D721Med (cell line): Measurements from ENCODE around the gene COPS3.
A peak's percentile ranks its signal among the peaks of the same experiment; 100 is the strongest.

Experiments used
- DNase-seq: peaks from one replicate; pipeline ENCODE4 v3.0.0; 2011; ENCODE audit warnings: low spot score; ENCODE audit not compliant: insufficient read length
- FAIRE-seq: peaks from 2 replicates; lab custom pipeline; 2011; peaks lifted over from hg19 to GRCh38; lab: Jason Lieb, UNC
- TF ChIP-seq, protein P1 (sequence below): IDR thresholded peaks from 2 replicates; pipeline ENCODE4 v1.5.1; 2012; ENCODE audit warnings: mild to moderate bottlenecking, control low read depth; ENCODE audit not compliant: insufficient read depth; ENCODE audit errors: missing control alignments

The COPS3 gene

DNA sequence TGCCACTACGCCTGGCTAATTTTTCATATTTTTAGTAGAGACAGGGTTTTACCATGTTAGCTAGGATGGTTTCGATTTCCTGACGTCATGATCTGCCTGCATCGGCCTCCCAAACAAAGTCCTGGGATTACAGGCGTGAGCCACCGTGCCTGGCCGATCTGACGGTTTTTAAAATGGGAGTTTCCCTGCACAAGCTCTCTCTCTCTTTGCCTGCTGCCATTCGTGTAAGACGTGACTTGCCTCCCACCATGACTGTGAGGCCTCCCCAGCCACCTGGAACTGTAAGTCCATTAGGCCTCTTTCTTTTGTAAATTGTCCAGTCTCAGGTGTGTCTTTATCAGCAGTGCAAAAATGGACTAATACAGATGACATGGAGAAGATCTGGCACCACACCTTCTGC, 39.4 kb downstream of the COPS3 start:
- DNase-seq (no peak), FAIRE-seq (no peak)
- TF ChIP-seq, protein P1, sequence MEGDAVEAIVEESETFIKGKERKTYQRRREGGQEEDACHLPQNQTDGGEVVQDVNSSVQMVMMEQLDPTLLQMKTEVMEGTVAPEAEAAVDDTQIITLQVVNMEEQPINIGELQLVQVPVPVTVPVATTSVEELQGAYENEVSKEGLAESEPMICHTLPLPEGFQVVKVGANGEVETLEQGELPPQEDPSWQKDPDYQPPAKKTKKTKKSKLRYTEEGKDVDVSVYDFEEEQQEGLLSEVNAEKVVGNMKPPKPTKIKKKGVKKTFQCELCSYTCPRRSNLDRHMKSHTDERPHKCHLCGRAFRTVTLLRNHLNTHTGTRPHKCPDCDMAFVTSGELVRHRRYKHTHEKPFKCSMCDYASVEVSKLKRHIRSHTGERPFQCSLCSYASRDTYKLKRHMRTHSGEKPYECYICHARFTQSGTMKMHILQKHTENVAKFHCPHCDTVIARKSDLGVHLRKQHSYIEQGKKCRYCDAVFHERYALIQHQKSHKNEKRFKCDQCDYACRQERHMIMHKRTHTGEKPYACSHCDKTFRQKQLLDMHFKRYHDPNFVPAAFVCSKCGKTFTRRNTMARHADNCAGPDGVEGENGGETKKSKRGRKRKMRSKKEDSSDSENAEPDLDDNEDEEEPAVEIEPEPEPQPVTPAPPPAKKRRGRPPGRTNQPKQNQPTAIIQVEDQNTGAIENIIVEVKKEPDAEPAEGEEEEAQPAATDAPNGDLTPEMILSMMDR, result no peak

DNA sequence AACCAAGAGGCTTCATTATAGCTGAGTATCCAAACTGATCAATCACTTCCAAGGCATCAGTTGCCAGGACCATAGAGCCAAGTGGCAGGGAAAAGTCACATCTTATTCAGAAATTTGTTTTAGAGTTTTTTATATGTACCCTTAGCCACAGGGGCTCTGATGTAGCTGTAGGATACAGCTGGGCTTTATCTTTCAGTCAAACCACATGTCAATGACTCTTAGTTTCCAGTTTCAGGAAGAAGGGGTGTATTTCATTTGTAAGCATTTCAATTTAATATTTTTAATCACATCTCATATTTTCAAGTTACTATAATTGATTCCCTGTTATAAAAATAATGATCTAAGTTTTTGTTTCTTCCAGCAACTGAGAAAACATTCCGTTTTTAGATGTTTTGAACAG, 41.2 kb downstream of the COPS3 start:
- DNase-seq (no peak), FAIRE-seq (no peak)
- TF ChIP-seq, protein P1, result no peak

DNA sequence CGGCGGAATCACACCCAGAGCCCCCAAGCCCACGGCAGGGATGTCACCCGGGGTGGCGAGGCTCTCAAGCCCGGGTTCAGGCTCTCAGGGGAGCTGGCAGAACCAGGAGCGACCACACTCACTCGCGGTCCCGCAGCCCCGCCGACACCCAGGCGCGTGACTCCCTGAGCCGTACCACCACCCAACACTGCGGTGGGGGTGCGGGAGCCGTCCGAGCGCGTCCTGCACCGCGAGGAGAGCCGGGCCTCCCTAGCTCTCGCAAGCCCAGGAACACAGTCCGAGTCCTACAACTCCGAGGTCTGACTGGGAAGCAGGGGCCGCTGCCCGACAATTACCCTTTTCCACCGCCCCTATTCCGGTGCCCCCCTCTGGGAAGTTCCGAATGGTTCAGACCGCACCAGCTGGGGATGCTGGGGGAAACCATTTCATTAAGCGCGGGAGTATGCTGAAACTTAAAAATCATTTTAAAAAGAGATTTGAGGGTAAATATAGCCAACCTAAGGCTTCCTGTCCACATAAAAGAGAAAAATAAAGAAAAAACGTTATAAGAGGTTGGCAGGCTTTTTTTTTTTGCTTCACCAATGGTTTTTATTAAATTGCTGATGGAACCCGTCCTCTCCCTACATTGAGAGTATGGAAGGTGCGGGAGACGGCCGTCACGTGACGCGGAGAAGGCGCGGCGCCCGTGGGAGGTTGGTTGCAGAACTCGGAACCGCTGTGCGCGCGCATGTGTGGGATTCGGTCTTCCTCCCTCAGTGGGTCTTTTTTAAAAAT, 43.8 kb downstream of the COPS3 start, which contains the start of gene FLCN:
FLCN (minus strand) TSS at position 143 of the 774 bp plus-strand sequence. CDS start 9,031 bp downstream, outside the sequence.
- DNase-seq (peak; percentile 77), FAIRE-seq (no peak)
- TF ChIP-seq, protein P1, result no peak

DNA sequence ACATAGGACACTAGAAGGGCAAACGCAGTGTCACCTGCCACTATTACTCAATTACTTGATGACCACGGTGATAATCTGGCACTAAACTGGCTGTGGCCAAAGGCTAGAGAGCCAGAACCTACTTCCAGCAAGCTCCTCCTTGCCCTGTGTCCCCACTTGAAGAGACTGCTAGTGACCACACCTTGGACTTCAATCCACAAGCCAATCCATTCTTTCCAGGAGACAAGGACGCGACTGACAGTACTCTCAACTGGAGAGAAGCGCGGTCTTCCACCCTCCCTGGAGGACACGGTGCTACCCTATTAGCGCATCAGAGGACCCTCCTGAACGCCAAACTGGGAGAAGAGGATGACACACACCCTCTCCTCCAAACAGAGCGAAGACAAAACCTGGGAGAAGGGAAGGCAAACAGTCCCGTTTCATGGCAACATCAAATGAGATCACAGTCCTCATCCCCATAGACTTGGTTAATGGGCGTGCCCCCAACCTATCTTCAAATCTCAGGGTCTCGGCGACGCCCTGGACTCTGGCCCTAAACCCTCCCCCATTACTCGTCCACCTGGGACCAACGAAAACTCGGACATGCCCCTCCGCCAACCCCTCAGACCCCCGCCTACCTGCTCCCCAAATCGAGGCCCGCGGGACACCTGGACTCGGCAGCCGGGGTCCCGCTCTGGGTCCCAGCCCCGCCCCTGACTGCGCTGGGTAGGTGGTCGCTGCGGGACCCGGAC, 44.6 kb downstream of the COPS3 start:
- FAIRE-seq (no peak), DNase-seq (no peak)
- TF ChIP-seq, protein P1, result no peak

DNA sequence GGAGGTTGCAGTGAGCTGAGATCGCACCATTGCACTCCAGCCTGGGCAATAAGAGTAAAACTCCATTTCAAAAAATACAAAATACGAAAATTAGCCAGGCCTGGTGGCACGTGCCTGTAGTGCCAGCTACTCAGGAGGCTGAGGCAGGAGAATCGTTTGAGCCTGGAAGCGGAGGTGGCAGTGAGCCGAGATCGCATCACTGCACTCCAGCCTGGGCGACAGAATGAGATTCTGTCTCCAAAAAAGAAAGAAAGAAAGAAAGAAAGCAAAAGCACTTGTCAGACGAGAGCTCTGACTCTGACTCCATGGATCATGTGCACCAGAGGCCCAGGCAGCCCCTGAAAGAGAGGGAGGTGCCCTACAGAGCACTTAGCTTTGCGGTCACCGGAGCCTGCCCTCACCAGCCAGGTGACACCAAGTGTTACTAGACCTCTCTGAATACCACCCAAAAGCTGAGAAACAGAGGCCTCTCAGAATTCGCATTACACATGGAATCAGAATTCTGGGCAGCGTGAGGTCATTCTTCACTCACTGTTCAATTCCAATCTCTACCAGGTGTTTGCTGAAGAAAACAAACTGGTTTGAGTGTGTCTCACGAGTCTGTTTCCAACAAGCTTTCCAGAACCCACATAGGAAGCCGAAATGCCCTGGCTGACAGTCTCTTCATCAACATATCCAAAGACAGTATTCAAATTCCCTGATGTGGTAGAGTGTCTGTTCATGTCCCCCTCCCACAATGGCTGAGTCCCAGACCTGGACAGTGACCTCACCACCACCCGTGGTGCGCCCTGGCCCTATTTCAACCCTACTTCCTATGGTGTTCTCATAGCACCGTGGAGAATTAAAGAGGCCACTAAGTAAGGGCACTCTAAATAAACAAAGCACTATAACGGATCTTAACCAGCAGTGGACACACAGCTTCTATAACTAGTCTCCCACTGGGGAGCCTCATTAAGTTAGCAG, 45.6 kb downstream of the COPS3 start:
- no peak for DNase-seq
- FAIRE-seq, result no peak
- TF ChIP-seq, protein P1, result no peak

DNA sequence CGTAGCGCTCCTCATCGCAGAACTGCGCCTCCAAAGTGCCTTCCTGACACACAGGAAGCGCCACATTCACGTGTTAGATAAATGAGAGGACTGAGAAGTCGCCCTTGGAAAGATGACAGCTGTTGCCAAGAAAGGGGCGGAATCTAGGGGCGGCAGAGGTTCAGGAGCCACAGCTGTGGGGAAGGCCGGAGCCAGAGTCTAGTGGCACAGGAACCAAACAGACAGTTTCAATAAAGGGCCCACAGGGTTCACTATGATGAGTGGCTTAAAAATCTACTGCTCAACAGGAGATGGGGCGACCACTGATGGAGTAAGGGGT, 48.8 kb downstream of the COPS3 start:
- TF ChIP-seq, protein P1, result no peak
- no peak for FAIRE-seq
- no peak for DNase-seq
